IPS DF 19.7 (cell line): Measurements from ENCODE around the gene SLC25A30.
"Not testable (repeated sequence)": the region's sequence is repeated elsewhere in the genome, so short reads cannot be mapped to it uniquely, and the experiment has no call there.

ENCODE experiments used
- DNase-seq: peaks from one replicate; pipeline ENCODE4 v3.0.0-alpha.2; 2013; ENCODE audit warnings: low read depth, low spot score

SLC25A30 gene

DNA sequence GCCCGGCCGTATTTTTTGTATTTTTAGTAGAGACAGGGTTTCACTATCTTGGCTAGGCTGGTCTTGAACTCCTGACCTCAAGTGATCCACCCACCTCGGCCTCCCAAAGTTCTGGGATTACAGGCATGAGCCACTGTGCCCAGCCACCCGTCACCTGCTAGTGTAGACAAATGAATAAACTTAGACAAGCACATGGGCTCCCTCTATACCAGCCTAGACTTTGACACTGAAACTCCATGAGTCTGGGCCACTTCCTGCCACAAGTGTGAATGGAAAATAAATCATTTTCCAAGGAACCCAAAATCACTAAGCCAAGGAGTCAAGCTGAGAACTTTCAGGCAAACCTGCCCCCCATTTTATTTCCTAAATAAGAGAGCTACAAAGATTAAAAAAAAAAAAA lies 50.2 kb downstream of the SLC25A30 start:
- no peak for DNase-seq

DNA sequence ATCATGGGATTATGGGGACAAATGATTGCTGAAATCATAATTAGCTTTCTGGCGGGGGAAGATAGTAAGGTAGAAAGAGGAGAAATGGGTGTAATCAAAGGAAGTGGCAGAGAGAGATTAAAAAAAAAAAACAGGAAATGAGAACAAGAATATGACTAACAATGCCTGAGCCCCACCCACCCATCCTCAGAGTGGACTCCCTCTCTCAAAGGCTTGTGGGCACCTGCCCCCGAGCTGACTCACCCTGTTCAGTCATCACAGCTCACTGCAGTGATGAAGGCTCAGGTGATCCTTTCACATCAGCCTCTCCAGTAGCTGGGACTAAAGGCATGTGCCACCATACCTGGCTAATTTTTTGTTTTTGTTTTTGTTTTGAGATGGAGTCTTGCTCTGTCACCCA lies 50.8 kb downstream of the SLC25A30 start:
- peak; percentile 30 for DNase-seq

DNA sequence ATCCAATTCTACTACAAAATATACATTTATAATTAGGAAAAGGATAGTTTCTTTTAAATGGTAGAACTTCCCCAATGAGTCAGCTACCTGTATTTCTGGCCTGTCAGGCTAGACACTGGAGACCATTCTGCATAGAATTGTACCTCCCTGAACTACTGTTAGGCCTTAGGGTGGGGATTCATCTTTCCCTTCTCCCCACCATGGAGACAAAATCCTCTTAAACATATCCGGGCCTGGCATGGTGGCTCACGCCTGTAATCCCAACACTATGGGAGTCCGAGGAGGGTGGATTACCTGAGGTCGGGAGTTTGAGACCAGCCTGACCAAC lies 52.7 kb downstream of the SLC25A30 start:
- no peak for DNase-seq

DNA sequence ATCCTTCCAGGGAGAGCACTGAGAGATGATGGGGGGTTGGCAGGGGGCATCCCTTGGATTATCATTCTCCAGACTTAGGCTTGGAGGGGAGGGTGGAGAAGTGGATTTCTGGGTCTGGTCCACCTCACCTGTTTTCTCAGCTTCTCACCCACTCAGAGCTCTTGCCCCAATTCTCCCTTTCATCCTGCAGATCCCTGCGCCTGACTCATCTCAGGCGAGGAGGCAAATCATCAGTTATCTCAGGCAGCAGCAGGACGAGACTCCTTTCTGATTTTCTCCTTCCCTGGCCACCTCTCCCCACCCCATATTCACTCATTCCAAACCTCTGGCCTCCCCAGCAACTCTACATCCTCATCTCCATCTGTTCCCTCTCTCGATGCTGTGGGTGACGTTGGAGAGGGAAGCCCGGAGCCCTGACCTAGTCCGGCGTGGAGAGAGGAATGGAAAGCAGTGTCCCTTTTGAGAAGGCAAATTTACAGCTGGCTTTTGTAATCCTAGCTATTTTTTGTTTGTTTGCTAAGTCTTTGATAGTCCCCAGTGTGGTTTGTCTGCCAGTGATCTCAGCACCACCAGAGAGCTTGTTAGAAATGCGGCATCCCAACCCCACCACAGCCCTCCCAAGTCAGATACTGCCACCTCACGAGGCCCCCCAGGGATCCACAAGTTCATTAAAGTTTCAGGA lies 53.2 kb downstream of the SLC25A30 start:
- no peak for DNase-seq

DNA sequence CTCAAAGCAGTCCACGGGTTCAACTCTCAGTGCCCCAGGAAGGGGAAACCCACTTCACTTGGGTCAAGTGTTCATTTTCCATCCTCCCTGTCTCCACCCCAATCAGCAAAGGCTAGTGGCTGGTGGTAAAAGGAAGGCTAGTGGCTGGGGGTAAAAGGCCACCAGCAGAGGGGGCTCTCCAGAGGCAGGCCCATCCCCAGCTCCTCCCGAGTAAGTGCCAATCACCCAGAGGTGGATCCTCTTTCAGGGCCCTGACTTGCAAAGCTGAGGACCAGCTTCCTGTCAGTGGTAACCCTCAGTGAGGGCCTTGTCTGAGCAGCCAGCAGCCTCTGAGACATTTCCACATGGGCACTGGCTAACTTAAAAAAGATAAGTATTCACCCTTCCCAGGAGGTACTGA lies 55.2 kb downstream of the SLC25A30 start:
- DNase-seq: peak; percentile 50

DNA sequence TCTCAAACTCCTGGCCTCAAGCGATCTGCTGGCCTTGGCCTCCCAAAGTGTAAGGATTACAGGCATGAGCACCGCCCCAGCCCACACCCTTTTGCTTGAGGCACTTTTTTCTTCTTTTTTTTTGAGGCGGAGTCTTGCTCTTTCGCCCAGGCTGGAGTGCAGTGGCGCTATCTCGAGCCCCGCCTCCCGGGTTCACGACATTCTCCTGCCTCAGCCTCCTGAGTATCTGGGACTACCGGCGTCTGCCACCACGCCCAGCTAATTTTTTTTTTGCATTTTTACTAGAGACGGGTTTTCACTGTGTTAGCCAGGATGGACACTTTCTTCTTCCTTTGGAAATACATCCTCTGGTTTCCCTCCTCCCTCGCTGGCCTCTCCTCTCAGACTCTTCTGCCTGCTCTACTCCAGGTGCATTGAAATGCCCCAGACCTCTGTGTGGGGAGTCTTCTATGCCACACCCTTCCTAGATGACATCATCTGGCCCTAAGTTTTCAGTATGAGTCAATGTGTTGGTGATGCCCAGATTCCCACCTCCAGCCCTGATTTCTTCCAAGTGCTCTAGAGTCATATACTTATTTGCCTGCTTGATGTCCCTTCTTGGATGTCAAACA lies 56.5 kb downstream of the SLC25A30 start:
- DNase-seq: no peak

DNA sequence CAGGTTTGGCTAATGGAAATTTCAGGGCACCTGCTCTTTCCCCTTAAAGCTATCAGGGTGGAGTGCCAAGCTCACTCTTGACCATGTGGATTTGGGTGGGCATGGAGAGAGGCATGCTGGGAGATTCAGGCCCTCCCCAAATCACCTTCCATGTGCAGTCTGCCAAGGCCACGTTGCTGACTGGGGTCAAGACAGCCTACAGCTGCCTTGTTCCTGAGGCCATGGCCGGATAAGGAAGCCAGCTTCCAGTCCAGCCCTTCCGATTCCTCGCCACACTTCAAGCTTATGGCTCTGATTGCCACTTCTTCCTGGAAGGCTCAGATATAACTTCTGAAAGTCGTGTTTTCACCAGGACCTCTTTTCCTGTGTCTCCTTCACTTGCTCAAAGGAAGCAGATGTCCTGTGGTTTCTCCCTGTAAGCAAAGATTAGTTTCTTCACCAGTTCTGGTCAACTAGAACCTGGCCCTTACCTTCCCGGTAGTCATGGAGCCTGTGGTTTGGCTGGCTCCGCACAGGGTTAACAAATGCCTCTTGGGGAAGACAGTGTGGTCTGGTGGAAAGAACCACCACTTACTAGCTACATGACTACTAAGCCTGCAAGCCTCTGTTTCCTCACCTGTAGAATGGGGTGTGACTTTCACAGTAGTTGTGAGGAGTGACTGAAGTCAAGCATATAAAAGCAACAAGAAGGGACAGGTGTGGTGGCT lies 61.1 kb downstream of the SLC25A30 start:
- no peak for DNase-seq

DNA sequence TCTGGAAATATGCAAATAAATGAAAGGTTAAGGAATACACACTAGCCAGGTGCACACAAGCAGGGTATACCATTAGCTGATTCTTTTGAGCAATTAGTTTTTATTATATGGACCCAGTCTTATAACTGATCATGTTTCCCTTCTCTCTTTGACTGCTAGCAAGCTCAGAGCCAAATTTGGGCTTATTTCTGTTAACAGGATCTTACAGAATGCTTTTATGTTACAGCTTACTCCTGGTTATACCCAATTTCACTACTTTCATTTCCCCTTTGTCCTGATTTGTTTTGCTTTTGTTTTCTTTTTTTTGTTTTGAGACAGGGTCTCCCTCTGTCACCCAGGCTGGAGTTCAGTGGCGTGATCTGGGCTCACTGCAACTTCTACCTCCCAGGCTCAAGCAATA lies 64.3 kb downstream of the SLC25A30 start:
- DNase-seq: no peak

DNA sequence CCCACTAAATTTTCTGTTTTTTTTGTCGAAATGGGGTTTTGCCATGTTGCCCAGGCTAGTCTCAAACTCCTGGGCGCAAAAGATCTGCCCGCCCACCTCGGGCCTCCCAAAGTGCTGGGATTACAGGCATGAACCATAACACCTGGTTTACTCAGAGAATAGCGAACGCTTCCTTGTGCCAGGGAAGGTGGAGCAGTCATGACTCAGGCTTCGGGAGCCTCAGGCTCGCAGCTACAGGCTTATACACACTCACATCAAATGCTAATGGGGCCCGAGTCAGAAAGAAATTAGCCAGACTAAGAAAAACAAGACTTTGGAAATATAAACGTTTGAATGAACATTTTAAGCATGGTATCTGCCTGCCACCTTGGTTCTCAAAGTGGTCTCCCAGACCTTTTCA lies 66.1 kb downstream of the SLC25A30 start:
- DNase-seq: no peak

DNA sequence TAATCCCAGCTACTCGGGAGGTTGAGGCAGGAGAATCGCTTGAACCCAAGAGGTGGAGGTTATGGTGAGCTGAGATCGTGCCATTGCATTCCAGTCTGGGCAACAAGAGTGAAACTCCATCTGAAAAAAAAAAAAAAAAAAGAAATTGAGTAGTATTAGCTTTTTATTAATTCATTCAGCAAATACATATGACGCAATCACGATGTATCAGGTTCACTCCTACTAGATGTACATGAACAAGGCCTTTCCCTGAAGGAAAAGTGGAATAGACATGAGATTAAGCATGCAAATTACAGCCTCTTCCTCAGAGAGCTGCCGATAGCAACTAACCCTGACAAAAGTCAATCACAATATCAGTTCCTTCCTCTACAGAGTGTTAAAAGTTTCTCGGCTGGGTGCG lies 68.0 kb downstream of the SLC25A30 start:
- DNase-seq: no peak

DNA sequence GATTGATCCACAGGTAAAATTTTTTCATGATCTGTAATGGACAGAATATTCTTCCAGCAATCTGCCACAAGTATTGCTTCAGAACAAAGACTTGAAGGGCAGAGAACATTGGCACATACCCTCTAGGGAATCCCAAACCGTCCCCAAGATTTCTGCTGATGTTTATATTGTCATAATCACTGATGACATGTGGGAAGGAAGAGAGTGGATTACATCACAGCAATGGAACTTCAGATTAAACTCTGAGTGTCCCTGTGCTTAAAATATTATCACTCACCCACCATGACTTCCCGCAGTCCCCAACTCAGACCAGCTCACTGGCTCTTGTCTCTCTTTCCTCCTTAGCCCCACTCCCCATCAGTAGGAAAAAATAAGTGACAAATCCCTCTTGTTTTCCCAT lies 68.7 kb downstream of the SLC25A30 start:
- no peak for DNase-seq

DNA sequence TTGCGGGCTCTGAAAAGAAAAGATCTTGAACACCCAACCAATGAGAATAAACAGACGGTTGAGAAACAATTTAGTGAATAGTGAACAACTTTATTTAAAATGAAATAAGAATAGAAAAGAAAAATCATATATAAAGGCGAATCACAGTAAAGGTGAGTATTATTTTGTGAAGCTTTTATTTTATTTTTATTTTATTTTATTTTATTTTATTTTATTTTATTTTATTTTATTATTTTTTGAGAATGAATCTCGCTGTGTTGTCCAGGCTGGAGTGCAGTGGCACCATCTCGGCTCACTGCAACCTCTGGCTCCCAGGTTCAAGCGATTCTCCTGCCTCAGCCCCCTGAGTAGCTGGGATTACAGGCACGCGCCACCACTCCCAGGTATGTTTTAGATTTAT lies 74.1 kb downstream of the SLC25A30 start:
- not testable (repeated sequence) for DNase-seq
